ENCODE data around the gene C5orf47.

- no peak for TF ChIP-seq CTCF (IDR thresholded peaks at IDR 0.05; ENCODE audit: low read length)
- TF ChIP-seq EZH2 (IDR thresholded peaks at IDR 0.05; ENCODE audit: borderline replicate concordance, low read length): no peak
These were observed 21.4 kb downstream of the C5orf47 start for GRCh38 chr5:174010365-174010764.
